Measurements from ENCODE around the gene PIWIL4.

- TF ChIP-seq ATF3 (IDR thresholded peaks at IDR 0.05; ENCODE audit: insufficient read depth, low read depth, low read length) = no peak
- no peak for TF ChIP-seq EZH2 (IDR thresholded peaks at IDR 0.05; ENCODE audit: low read depth, low read length, severe bottlenecking)
- no peak for TF ChIP-seq CTCF (IDR thresholded peaks at IDR 0.05; ENCODE audit: control extremely low read depth in 1 of 3, insufficient read depth in 1 of 3, low read depth in 1 of 3, low read length in 3 of 3)
- no peak for TF ChIP-seq SP2 (IDR thresholded peaks at IDR 0.05; ENCODE audit: low read length)
- no peak for TF ChIP-seq EGR1 (IDR thresholded peaks at IDR 0.05; ENCODE audit: borderline replicate concordance, low read depth, low read length)
- no peak for TF ChIP-seq SIN3A (conservative IDR thresholded peaks at IDR 0.05 in 1 of 2, IDR thresholded peaks at IDR 0.05 in 1 of 2; ENCODE audit: low read depth in 1 of 2, low read length in 2 of 2)
Observed at GRCh38 chr11:94526645-94527438, 40.3 kb upstream of the PIWIL4 start.
